MCF 10A (cell line): Measurements from ENCODE around the gene BCL2. TPM values are rescaled to one million over a fixed set of nuclear protein-coding genes. Genes with fewer than 3 reads are reported as not detected.

Experiments used
- BruUV-seq: library from RNA; stranded (reverse); fragments of 400-500 nt; replicated peaks from 2 replicates; lab custom pipeline; 2021; lab: Mats Ljungman, UMichigan
- CTCF ChIA-PET: fragments of 300-600 bp; sonication (Branson Sonifier 250); formaldehyde crosslinking; extraction: SDS; loops from one replicate; lab custom pipeline; 2021; ENCODE audit warnings: antibody characterized with exemption, inconsistent platforms; lab: Yijun Ruan, JAX
- POLR2A ChIA-PET: fragments of 300-600, 350-650 bp; sonication (Branson Sonifier 250); formaldehyde crosslinking; extraction: SDS; loops from one replicate; lab custom pipeline; 2020; ENCODE audit warnings: antibody characterized with exemption, inconsistent platforms; lab: Yijun Ruan, JAX
- DNase-seq: peaks from one replicate; pipeline ENCODE4 v3.0.0-alpha.2; 2018; ENCODE audit not compliant: unreplicated experiment
- H3K27ac Mint-ChIP-seq: one replicate; pipeline ENCODE4 v1.8.0; 2022; ENCODE audit warnings: mild to moderate bottlenecking, low read depth, mixed read lengths; ENCODE audit not compliant: unreplicated experiment
- H3K27me3 Mint-ChIP-seq: one replicate; pipeline ENCODE4 v1.8.0; 2022; ENCODE audit warnings: mixed read lengths; ENCODE audit not compliant: insufficient read depth, unreplicated experiment
- H3K36me3 Mint-ChIP-seq: one replicate; pipeline ENCODE4 v1.8.0; 2022; ENCODE audit warnings: mild to moderate bottlenecking, moderate library complexity, mixed read lengths; ENCODE audit not compliant: insufficient read depth, unreplicated experiment
- H3K4me1 Mint-ChIP-seq: one replicate; pipeline ENCODE4 v1.8.0; 2022; ENCODE audit warnings: mixed read lengths; ENCODE audit not compliant: insufficient read depth, unreplicated experiment
- H3K4me3 Mint-ChIP-seq: one replicate; pipeline ENCODE4 v1.8.0; 2022; ENCODE audit warnings: mild to moderate bottlenecking, moderate library complexity, mixed read lengths; ENCODE audit not compliant: unreplicated experiment
- H3K9me3 Mint-ChIP-seq: one replicate; pipeline ENCODE4 v1.8.0; 2022; ENCODE audit warnings: mixed read lengths; ENCODE audit not compliant: unreplicated experiment
- CTCF ChIP-seq: fragments of 200-600 bp; IDR thresholded peaks from one replicate; pipeline ENCODE4 v1.8.0; 2022; ENCODE audit warnings: antibody characterized with exemption, mild to moderate bottlenecking; ENCODE audit not compliant: unreplicated experiment
- intact Hi-C: fragments of 100-400 bp; cut with micrococcal nuclease; formaldehyde crosslinking; loops from 2 replicates; pipeline ENCODE4 v1.14.1; 2022
- total RNA-seq: library from RNA; stranded (reverse); gene quantifications from 2 replicates; pipeline ENCODE4 v1.2.3, GENCODE V29; 2022

The BCL2 gene
- total RNA-seq, 1 experiment from 2014 or later, result 3.0 TPM

GRCh38 chr18:63145166-63145850 lies 174.3 kb downstream of the BCL2 start:
- H3K4me1 Mint-ChIP-seq, result peaks cover 6% of the 10 kb centered on the region
- H3K36me3 Mint-ChIP-seq, result no peaks in the 10 kb centered on the region
- POLR2A ChIA-PET, result no interaction called here
- CTCF ChIA-PET, result interaction anchor here (0.6 to 1.7 kb wide), 2 partner anchors 9 to 28 kb away, joined by 3 to 6 read pairs; no protein-coding TSS in a partner anchor
- DNase-seq, result no peak
- no peaks in the 10 kb centered on the region for H3K9me3 Mint-ChIP-seq
- no TSS peak for BruUV-seq
- no peak for TF ChIP-seq CTCF
- H3K4me3 Mint-ChIP-seq, result no peak overlapping the region
- H3K27ac Mint-ChIP-seq, result no peak overlapping the region
- H3K27me3 Mint-ChIP-seq, result no peaks in the 10 kb centered on the region
- intact Hi-C loops, result no loop called here

- no peaks in the 10 kb centered on the region for H3K9me3 Mint-ChIP-seq
- no peaks in the 10 kb centered on the region for H3K27me3 Mint-ChIP-seq
- H3K4me3 Mint-ChIP-seq, result no peak overlapping the region
- CTCF ChIA-PET, result interaction anchor here (0.7 to 1.7 kb wide), 3 partner anchors 10 to 300 kb away, joined by 3 to 6 read pairs (median 4); no protein-coding TSS in a partner anchor
- no peaks in the 10 kb centered on the region for H3K36me3 Mint-ChIP-seq
- POLR2A ChIA-PET, result no interaction called here
- H3K27ac Mint-ChIP-seq, result no peak overlapping the region
- DNase-seq, result no peak
- H3K4me1 Mint-ChIP-seq, result peaks cover 6% of the 10 kb centered on the region
- no TSS peak for BruUV-seq
- TF ChIP-seq CTCF, result no peak
- intact Hi-C loops, result no loop called here
These were observed 174.8 kb downstream of the BCL2 start for GRCh38 chr18:63144748-63145147.

- no peaks in the 10 kb centered on the region for H3K27me3 Mint-ChIP-seq
- no peak for TF ChIP-seq CTCF
- H3K9me3 Mint-ChIP-seq, result no peaks in the 10 kb centered on the region
- H3K4me1 Mint-ChIP-seq, result no peaks in the 10 kb centered on the region
- ChIA-PET CTCF (interaction anchor here (1.0 to 1.4 kb wide), 6 partner anchors 9 to 182 kb away, joined by 3 to 6 read pairs (median 4); partner anchors contain the start of gene BCL2), POLR2A (no interaction called here)
- intact Hi-C loops, result no loop called here
- DNase-seq, result no peak
- H3K36me3 Mint-ChIP-seq, result no peaks in the 10 kb centered on the region
- BruUV-seq, result no TSS peak
- no peak overlapping the region for H3K4me3 Mint-ChIP-seq
- no peak overlapping the region for H3K27ac Mint-ChIP-seq
These were observed 176.2 kb downstream of the BCL2 start for GRCh38 chr18:63143330-63143771.

- Mint-ChIP-seq H3K4me1 (no peaks in the 10 kb centered on the region), H3K4me3 (no peak overlapping the region), H3K27ac (no peak overlapping the region), H3K27me3 (peaks cover 2% of the 10 kb centered on the region), H3K9me3 (no peaks in the 10 kb centered on the region), H3K36me3 (no peaks in the 10 kb centered on the region)
- DNase-seq, result no peak
- no TSS peak for BruUV-seq
- ChIA-PET CTCF (interaction anchor here (0.6 to 1.4 kb wide), 4 partner anchors 8 to 177 kb away, joined by 3 to 6 read pairs (median 4); partner anchors contain the start of gene BCL2), POLR2A (no interaction called here)
- no peak for TF ChIP-seq CTCF
- intact Hi-C loops, result no loop called here
These were observed 176.9 kb downstream of the BCL2 start for GRCh38 chr18:63142594-63143225.
